NB4 (cell line): Measurements from ENCODE around the gene RGL1.
A peak's percentile ranks its signal among the peaks of the same experiment; 100 is the strongest.
"Not testable (repeated sequence)": the region's sequence is repeated elsewhere in the genome, so short reads cannot be mapped to it uniquely, and the experiment has no call there.

Experiments used
- DNase-seq: peaks from one replicate; pipeline ENCODE4 v3.0.0; 2010; ENCODE audit warnings: low read depth
- H3K4me3 ChIP-seq: one replicate; pipeline ENCODE4 v1.5.1; 2011; ENCODE audit warnings: mild to moderate bottlenecking, low read depth, low read length, moderate library complexity
- CTCF ChIP-seq: IDR thresholded peaks from one replicate; pipeline ENCODE4 v1.5.1; 2012; ENCODE audit warnings: low read depth, low read length
- MAX ChIP-seq: IDR thresholded peaks from 2 replicates; pipeline ENCODE4 v1.6.1; 2011; ENCODE audit warnings: low read depth, low read length
- MYC ChIP-seq: IDR thresholded peaks from 2 replicates; pipeline ENCODE4 v1.6.1; 2011; ENCODE audit warnings: low read depth, low read length
- POLR2A ChIP-seq: IDR thresholded peaks from 2 replicates; pipeline ENCODE4 v1.6.1; 2011; ENCODE audit warnings: mild to moderate bottlenecking; ENCODE audit not compliant: insufficient read length; ENCODE audit errors: extremely low read depth

RGL1 gene

GRCh38 chr1:183780757-183781156 lies 24.2 kb upstream of the RGL1 start:
- no peak overlapping the region for H3K4me3 ChIP-seq
- TF ChIP-seq MAX (no peak), POLR2A (no peak), MYC (no peak)
- no peak for DNase-seq

- H3K4me3 ChIP-seq = no peak overlapping the region
Measured at GRCh38 chr1:183783342-183783741, 21.6 kb upstream of the RGL1 start.

GRCh38 chr1:183783767-183784637 lies 20.9 kb upstream of the RGL1 start:
- H3K4me3 ChIP-seq = no peak overlapping the region
- DNase-seq = no peak
- TF ChIP-seq POLR2A (no peak), CTCF (no peak), MAX (no peak), MYC (no peak)

More at GRCh38 chr1:183783342-183783741, 21.6 kb upstream of the RGL1 start:
- DNase-seq = no peak
- TF ChIP-seq CTCF = no peak
- no peak for TF ChIP-seq MYC
- no peak for TF ChIP-seq POLR2A
- no peak for TF ChIP-seq MAX

- H3K4me3 ChIP-seq, DNase-seq: not testable (repeated sequence)
Measured at GRCh38 chr1:183785921-183786320, 19.0 kb upstream of the RGL1 start.

GRCh38 chr1:183787704-183788103 lies 17.2 kb upstream of the RGL1 start:
- no peak overlapping the region for H3K4me3 ChIP-seq
- no peak for DNase-seq
- no peak for TF ChIP-seq POLR2A
- TF ChIP-seq MAX = no peak
- TF ChIP-seq MYC = no peak
- no peak for TF ChIP-seq CTCF

GRCh38 chr1:183791319-183791718 lies 13.6 kb upstream of the RGL1 start:
- DNase-seq = no peak
- TF ChIP-seq CTCF = no peak
- TF ChIP-seq MYC = no peak
- TF ChIP-seq POLR2A = no peak
- no peak for TF ChIP-seq MAX
- no peak overlapping the region for H3K4me3 ChIP-seq

GRCh38 chr1:183792300-183792699 lies 12.6 kb upstream of the RGL1 start:
- peak; percentile 4 for DNase-seq
- H3K4me3 ChIP-seq = no peak overlapping the region
- no peak for TF ChIP-seq MYC
- TF ChIP-seq MAX = no peak
- TF ChIP-seq CTCF = no peak
- no peak for TF ChIP-seq POLR2A
